Measurements from ENCODE around the gene STARD5.

STARD5 gene

GRCh38 chr15:81274931-81275707 is 48.8 kb downstream of the STARD5 start:
- TF ChIP-seq CTCF (IDR thresholded peaks at IDR 0.05; ENCODE audit: insufficient read depth, missing control alignments): peak; percentile 97
- no peak for FAIRE-seq
- DNase-seq (ENCODE audit: insufficient read length, low spot score): no peak

- no peak for FAIRE-seq
- no peak for DNase-seq (ENCODE audit: insufficient read length, low spot score)
- TF ChIP-seq CTCF (IDR thresholded peaks at IDR 0.05; ENCODE audit: insufficient read depth, missing control alignments): no peak
Measured at GRCh38 chr15:81274255-81274654, 49.7 kb downstream of the STARD5 start.

- no peak for FAIRE-seq
- no peak for TF ChIP-seq CTCF (IDR thresholded peaks at IDR 0.05; ENCODE audit: insufficient read depth, missing control alignments)
- no peak for DNase-seq (ENCODE audit: insufficient read length, low spot score)
Measured at GRCh38 chr15:81273855-81274254, 50.1 kb downstream of the STARD5 start.

- TF ChIP-seq CTCF (IDR thresholded peaks at IDR 0.05; ENCODE audit: insufficient read depth, missing control alignments): no peak
- DNase-seq (ENCODE audit: insufficient read length, low spot score): no peak
- no peak for FAIRE-seq
Measured at GRCh38 chr15:81273200-81273599, 50.7 kb downstream of the STARD5 start.

GRCh38 chr15:81271761-81272644 is 51.9 kb downstream of the STARD5 start:
- DNase-seq (ENCODE audit: insufficient read length, low spot score) (no peak), FAIRE-seq (no peak)
- no peak for TF ChIP-seq CTCF (IDR thresholded peaks at IDR 0.05; ENCODE audit: insufficient read depth, missing control alignments)

- DNase-seq (ENCODE audit: insufficient read length, low spot score) (no peak), FAIRE-seq (no peak)
- TF ChIP-seq CTCF (IDR thresholded peaks at IDR 0.05; ENCODE audit: insufficient read depth, missing control alignments): no peak
Measured at GRCh38 chr15:81270781-81271491, 53.0 kb downstream of the STARD5 start.

All from D721Med (cell line).